Fibroblast of lung (primary cell): Measurements from ENCODE around the gene OSGIN1. TPM values are rescaled to one million over a fixed set of nuclear protein-coding genes. Genes with fewer than 3 reads are reported as not detected.

Experiments
- DNase-seq, 2 donors: peaks; one replicate each; pipeline versions ENCODE4 v3.0.0 to v3.0.0-alpha.2; 2010; ENCODE audit warnings: low read depth in 2 of 2
- H2AFZ ChIP-seq: 2 replicates; pipeline ENCODE4 v1.5.1; 2012; ENCODE audit warnings: low read length, control low read depth, inconsistent platforms
- H3K27ac ChIP-seq: 2 replicates; pipeline ENCODE4 v1.5.1; 2011; ENCODE audit warnings: low read length, control low read depth; ENCODE audit not compliant: insufficient read depth
- H3K27me3 ChIP-seq: 2 replicates; pipeline ENCODE4 v1.5.1; 2011; ENCODE audit warnings: mild to moderate bottlenecking, low read length; ENCODE audit not compliant: control insufficient read depth, insufficient read depth
- H3K36me3 ChIP-seq: 2 replicates; pipeline ENCODE4 v1.5.1; 2011; ENCODE audit warnings: low read length; ENCODE audit not compliant: control insufficient read depth, insufficient read depth
- H3K4me1 ChIP-seq: 2 replicates; pipeline ENCODE4 v1.5.1; 2011; ENCODE audit warnings: low read length; ENCODE audit not compliant: control insufficient read depth, insufficient read depth; ENCODE audit errors: extremely low read depth
- H3K4me2 ChIP-seq: 2 replicates; pipeline ENCODE4 v1.5.1; 2011; ENCODE audit warnings: low read length, control low read depth; ENCODE audit not compliant: insufficient read depth; ENCODE audit errors: extremely low read depth
- H3K4me3 ChIP-seq, 4 experiments: fragments of 200-600 bp in 1 of 4; sonication (generic) in 1 of 4; replicated peaks in 1 of 4; 2 replicates each; pipeline ENCODE4 v1.5.1; 2011 to 2016; ENCODE audit warnings: low read length in 4 of 4, low read depth in 3 of 4, mild to moderate bottlenecking in 3 of 4, control low read depth in 2 of 4, inconsistent platforms in 1 of 4, mixed read lengths in 1 of 4; ENCODE audit not compliant: insufficient read depth in 1 of 4; ENCODE audit errors: control extremely low read depth in 1 of 4
- H3K79me2 ChIP-seq: 2 replicates; pipeline ENCODE4 v1.5.1; 2012; ENCODE audit warnings: mild to moderate bottlenecking, low read length, inconsistent platforms; ENCODE audit not compliant: control insufficient read depth, insufficient read depth
- H3K9ac ChIP-seq: 2 replicates; pipeline ENCODE4 v1.5.1; 2011; ENCODE audit warnings: mild to moderate bottlenecking, low read length, control low read depth; ENCODE audit not compliant: insufficient read depth
- H3K9me3 ChIP-seq: 2 replicates; pipeline ENCODE4 v1.5.1; 2012; ENCODE audit warnings: low read depth, low read length; ENCODE audit not compliant: control insufficient read depth, insufficient read depth
- H4K20me1 ChIP-seq: 2 replicates; pipeline ENCODE4 v1.5.1; 2011; ENCODE audit warnings: low read length; ENCODE audit not compliant: control insufficient read depth, insufficient read depth; ENCODE audit errors: extremely low read depth
- EZH2 ChIP-seq: IDR thresholded peaks from 2 replicates; pipeline ENCODE4 v1.5.1; 2012; ENCODE audit warnings: low read length, control low read depth, mild to moderate bottlenecking; ENCODE audit errors: missing control alignments
- polyA plus RNA-seq, 2 donors: library from polyadenylated mRNA; depleted of rRNA in 1 of 2; stranded (reverse) in 1 of 2; unstranded in 1 of 2; fragments of >200 nt; gene quantifications; 2 replicates each; pipeline ENCODE4 v1.2.1, GENCODE V29; 2011 to 2012; ENCODE audit warnings: missing spikeins in 1 of 2
- total RNA-seq: library from RNA; depleted of rRNA; stranded (reverse); fragments of >200 nt; gene quantifications from 2 replicates; pipeline ENCODE4 v1.2.1, GENCODE V29; 2014
- TF ChIP-seq, protein P1 (sequence below), 2 donors: IDR thresholded peaks in 1 of 2; conservative IDR thresholded peaks in 1 of 2; 1 replicate in 1 of 2; 2 replicates in 1 of 2; pipeline ENCODE4 v1.5.1; 2011 to 2012; ENCODE audit warnings: low read length in 2 of 2, control low read depth in 1 of 2, inconsistent platforms in 1 of 2, low read depth in 1 of 2, mild to moderate bottlenecking in 1 of 2

The OSGIN1 gene
- total and polyA plus RNA-seq, 2 donors (not counting 1 experiment from before 2014, with no cell fraction given), result 2.1 to 6.6 TPM

- no peaks in the 10 kb centered on the region for H3K9me3 ChIP-seq
- H3K36me3 ChIP-seq, result no peaks in the 10 kb centered on the region
- H3K4me1 ChIP-seq, result no peaks in the 10 kb centered on the region
- no peak overlapping the region for H2AFZ ChIP-seq
- no peak overlapping the region for H3K4me2 ChIP-seq
- H3K9ac ChIP-seq, result no peak overlapping the region
- no peak overlapping the region for H3K27ac ChIP-seq
- TF ChIP-seq, protein P1, sequence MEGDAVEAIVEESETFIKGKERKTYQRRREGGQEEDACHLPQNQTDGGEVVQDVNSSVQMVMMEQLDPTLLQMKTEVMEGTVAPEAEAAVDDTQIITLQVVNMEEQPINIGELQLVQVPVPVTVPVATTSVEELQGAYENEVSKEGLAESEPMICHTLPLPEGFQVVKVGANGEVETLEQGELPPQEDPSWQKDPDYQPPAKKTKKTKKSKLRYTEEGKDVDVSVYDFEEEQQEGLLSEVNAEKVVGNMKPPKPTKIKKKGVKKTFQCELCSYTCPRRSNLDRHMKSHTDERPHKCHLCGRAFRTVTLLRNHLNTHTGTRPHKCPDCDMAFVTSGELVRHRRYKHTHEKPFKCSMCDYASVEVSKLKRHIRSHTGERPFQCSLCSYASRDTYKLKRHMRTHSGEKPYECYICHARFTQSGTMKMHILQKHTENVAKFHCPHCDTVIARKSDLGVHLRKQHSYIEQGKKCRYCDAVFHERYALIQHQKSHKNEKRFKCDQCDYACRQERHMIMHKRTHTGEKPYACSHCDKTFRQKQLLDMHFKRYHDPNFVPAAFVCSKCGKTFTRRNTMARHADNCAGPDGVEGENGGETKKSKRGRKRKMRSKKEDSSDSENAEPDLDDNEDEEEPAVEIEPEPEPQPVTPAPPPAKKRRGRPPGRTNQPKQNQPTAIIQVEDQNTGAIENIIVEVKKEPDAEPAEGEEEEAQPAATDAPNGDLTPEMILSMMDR (conservative IDR thresholded peaks at IDR 0.05 in 1 of 2, IDR thresholded peaks at IDR 0.05 in 1 of 2; ENCODE audit: low read depth in 1 of 2, low read length in 2 of 2), result no peak
- no peak for TF ChIP-seq EZH2
- peaks cover 18% of the 10 kb centered on the region for H3K27me3 ChIP-seq
- no peak overlapping the region for H3K4me3 ChIP-seq
- DNase-seq, result no peak
- no peaks in the 10 kb centered on the region for H4K20me1 ChIP-seq
- H3K79me2 ChIP-seq, result no peaks in the 10 kb centered on the region
Measured at GRCh38 chr16:84003038-84003437, 50.0 kb downstream of the OSGIN1 start.

GRCh38 chr16:84004442-84004841, 51.4 kb downstream of the OSGIN1 start:
- H3K4me2 ChIP-seq, result no peak overlapping the region
- H3K9ac ChIP-seq, result no peak overlapping the region
- peaks cover 18% of the 10 kb centered on the region for H3K27me3 ChIP-seq
- DNase-seq, result no peak
- H4K20me1 ChIP-seq, result no peaks in the 10 kb centered on the region
- no peaks in the 10 kb centered on the region for H3K79me2 ChIP-seq
- H3K4me3 ChIP-seq, result no peak overlapping the region
- no peak overlapping the region for H3K27ac ChIP-seq
- H3K36me3 ChIP-seq, result no peaks in the 10 kb centered on the region
- TF ChIP-seq, protein P1 (conservative IDR thresholded peaks at IDR 0.05 in 1 of 2, IDR thresholded peaks at IDR 0.05 in 1 of 2; ENCODE audit: low read depth in 1 of 2, low read length in 2 of 2), result no peak
- TF ChIP-seq EZH2, result no peak
- no peak overlapping the region for H2AFZ ChIP-seq
- H3K4me1 ChIP-seq, result no peaks in the 10 kb centered on the region
- H3K9me3 ChIP-seq, result no peaks in the 10 kb centered on the region

- Histone ChIP-seq H3K9me3 (no peaks in the 10 kb centered on the region), H3K36me3 (no peaks in the 10 kb centered on the region), H3K4me1 (no peaks in the 10 kb centered on the region), H4K20me1 (no peaks in the 10 kb centered on the region), H3K79me2 (no peaks in the 10 kb centered on the region), H3K27me3 (peaks cover 18% of the 10 kb centered on the region), H3K9ac (no peak overlapping the region), H2AFZ (no peak overlapping the region), H3K4me3 (no peak overlapping the region), H3K27ac (no peak overlapping the region), H3K4me2 (no peak overlapping the region)
- DNase-seq, result no peak
- no peak for TF ChIP-seq EZH2
Measured at GRCh38 chr16:84005391-84005790, 52.4 kb downstream of the OSGIN1 start.
